ENCODE measurements around the gene CEP78.

CEP78 gene

GRCh38 chr9:78311075-78311474 is 75.2 kb downstream of the CEP78 start:
- TF ChIP-seq TAF1 (IDR thresholded peaks at IDR 0.05; ENCODE audit: low read depth, low read length) (no peak), POLR2AphosphoS5 (IDR thresholded peaks at IDR 0.05; ENCODE audit: low read depth, low read length) (no peak), PAX5 (IDR thresholded peaks at IDR 0.05; ENCODE audit: insufficient read depth, low read length, severe bottlenecking) (no peak), POU2F2 (IDR thresholded peaks at IDR 0.05; ENCODE audit: low read depth, low read length) (no peak), POLR2A (IDR thresholded peaks at IDR 0.05; ENCODE audit: low read depth, low read length) (no peak), SPI1 (IDR thresholded peaks at IDR 0.05; ENCODE audit: low read depth, low read length) (no peak)
- no peak for DNase-seq (ENCODE audit: insufficient read length, low spot score)
- FAIRE-seq = no peak

GRCh38 chr9:78311886-78312524 is 76.1 kb downstream of the CEP78 start:
- DNase-seq (ENCODE audit: insufficient read length, low spot score) = no peak
- no peak for FAIRE-seq
- TF ChIP-seq POLR2AphosphoS5 (IDR thresholded peaks at IDR 0.05; ENCODE audit: low read depth, low read length) (no peak), PAX5 (IDR thresholded peaks at IDR 0.05; ENCODE audit: insufficient read depth, low read length, severe bottlenecking) (no peak), TAF1 (IDR thresholded peaks at IDR 0.05; ENCODE audit: low read depth, low read length) (no peak), POU2F2 (IDR thresholded peaks at IDR 0.05; ENCODE audit: low read depth, low read length) (no peak), SPI1 (IDR thresholded peaks at IDR 0.05; ENCODE audit: low read depth, low read length) (no peak), POLR2A (IDR thresholded peaks at IDR 0.05; ENCODE audit: low read depth, low read length) (no peak)

- no peak for FAIRE-seq
- no peak for TF ChIP-seq POU2F2 (IDR thresholded peaks at IDR 0.05; ENCODE audit: low read depth, low read length)
- no peak for TF ChIP-seq SPI1 (IDR thresholded peaks at IDR 0.05; ENCODE audit: low read depth, low read length)
- no peak for TF ChIP-seq PAX5 (IDR thresholded peaks at IDR 0.05; ENCODE audit: insufficient read depth, low read length, severe bottlenecking)
- no peak for TF ChIP-seq POLR2A (IDR thresholded peaks at IDR 0.05; ENCODE audit: low read depth, low read length)
- TF ChIP-seq TAF1 (IDR thresholded peaks at IDR 0.05; ENCODE audit: low read depth, low read length) = no peak
- TF ChIP-seq POLR2AphosphoS5 (IDR thresholded peaks at IDR 0.05; ENCODE audit: low read depth, low read length) = no peak
- DNase-seq (ENCODE audit: insufficient read length, low spot score) = no peak
Observed at GRCh38 chr9:78314550-78314949, 78.7 kb downstream of the CEP78 start.

- FAIRE-seq = no peak
- DNase-seq (ENCODE audit: insufficient read length, low spot score) = no peak
Observed at GRCh38 chr9:78314953-78315870, 79.3 kb downstream of the CEP78 start.

GRCh38 chr9:78316166-78316892 is 80.5 kb downstream of the CEP78 start:
- TF ChIP-seq POLR2AphosphoS5 (IDR thresholded peaks at IDR 0.05; ENCODE audit: low read depth, low read length) = no peak
- no peak for TF ChIP-seq POLR2A (IDR thresholded peaks at IDR 0.05; ENCODE audit: low read depth, low read length)
- DNase-seq (ENCODE audit: insufficient read length, low spot score) (no peak), FAIRE-seq (no peak)

More at GRCh38 chr9:78314953-78315870, 79.3 kb downstream of the CEP78 start:
- TF ChIP-seq POLR2AphosphoS5 (IDR thresholded peaks at IDR 0.05; ENCODE audit: low read depth, low read length) = no peak
- TF ChIP-seq PAX5 (IDR thresholded peaks at IDR 0.05; ENCODE audit: insufficient read depth, low read length, severe bottlenecking) = no peak
- TF ChIP-seq SPI1 (IDR thresholded peaks at IDR 0.05; ENCODE audit: low read depth, low read length) = no peak
- TF ChIP-seq POU2F2 (IDR thresholded peaks at IDR 0.05; ENCODE audit: low read depth, low read length) = no peak
- no peak for TF ChIP-seq TAF1 (IDR thresholded peaks at IDR 0.05; ENCODE audit: low read depth, low read length)
- no peak for TF ChIP-seq POLR2A (IDR thresholded peaks at IDR 0.05; ENCODE audit: low read depth, low read length)

- DNase-seq (ENCODE audit: insufficient read length, low spot score) (no peak), FAIRE-seq (no peak)
- TF ChIP-seq POU2F2 (IDR thresholded peaks at IDR 0.05; ENCODE audit: low read depth, low read length) (no peak), SPI1 (IDR thresholded peaks at IDR 0.05; ENCODE audit: low read depth, low read length) (no peak), TAF1 (IDR thresholded peaks at IDR 0.05; ENCODE audit: low read depth, low read length) (no peak), PAX5 (IDR thresholded peaks at IDR 0.05; ENCODE audit: insufficient read depth, low read length, severe bottlenecking) (no peak), POLR2AphosphoS5 (IDR thresholded peaks at IDR 0.05; ENCODE audit: low read depth, low read length) (no peak), POLR2A (IDR thresholded peaks at IDR 0.05; ENCODE audit: low read depth, low read length) (no peak)
Observed at GRCh38 chr9:78319197-78320029, 83.5 kb downstream of the CEP78 start.

- no peak for FAIRE-seq
- no peak for DNase-seq (ENCODE audit: insufficient read length, low spot score)
- TF ChIP-seq SPI1 (IDR thresholded peaks at IDR 0.05; ENCODE audit: low read depth, low read length) = no peak
- TF ChIP-seq POLR2AphosphoS5 (IDR thresholded peaks at IDR 0.05; ENCODE audit: low read depth, low read length) = no peak
Observed at GRCh38 chr9:78320030-78320693, 84.3 kb downstream of the CEP78 start.

- no peak for DNase-seq (ENCODE audit: insufficient read length, low spot score)
- no peak for FAIRE-seq
- TF ChIP-seq POLR2A (IDR thresholded peaks at IDR 0.05; ENCODE audit: low read depth, low read length) (no peak), POLR2AphosphoS5 (IDR thresholded peaks at IDR 0.05; ENCODE audit: low read depth, low read length) (no peak), PAX5 (IDR thresholded peaks at IDR 0.05; ENCODE audit: insufficient read depth, low read length, severe bottlenecking) (no peak), TAF1 (IDR thresholded peaks at IDR 0.05; ENCODE audit: low read depth, low read length) (no peak), SPI1 (IDR thresholded peaks at IDR 0.05; ENCODE audit: low read depth, low read length) (no peak), POU2F2 (IDR thresholded peaks at IDR 0.05; ENCODE audit: low read depth, low read length) (no peak)
Observed at GRCh38 chr9:78320875-78321496, 85.1 kb downstream of the CEP78 start.
